GM12878 (cell line): ENCODE measurements around the gene COX6B1. TPM values are rescaled to one million over a fixed set of nuclear protein-coding genes. Genes with fewer than 3 reads are reported as not detected.

Source experiments
- CBX3 ChIP-seq: fragments of 200-600 bp; sonication (generic); IDR thresholded peaks from 2 replicates; pipeline ENCODE4 v1.6.1; 2016; ENCODE audit warnings: low read depth, borderline replicate concordance
- EGR1 ChIP-seq, 2 experiments: IDR thresholded peaks; 1 replicate in 1 of 2; 2 replicates in 1 of 2; pipeline ENCODE4 v1.6.1; 2011 to 2012; ENCODE audit warnings: low read depth in 2 of 2, low read length in 2 of 2, borderline replicate concordance in 1 of 2, mild to moderate bottlenecking in 1 of 2, moderate library complexity in 1 of 2
- HSF1 ChIP-seq: fragments of 150-350 bp; IDR thresholded peaks from 2 replicates; pipeline ENCODE4 v1.6.1; 2014; ENCODE audit warnings: mild to moderate bottlenecking, low read depth, low read length
- MXI1 ChIP-seq: fragments of 150-350 bp; IDR thresholded peaks from 2 replicates; pipeline ENCODE4 v1.6.1; 2011; ENCODE audit warnings: low read depth, mild to moderate bottlenecking, inconsistent platforms, low read length, improper control_type of control experiment
- PKNOX1 ChIP-seq: fragments of 450-650 bp; IDR thresholded peaks from 2 replicates; pipeline ENCODE4 v1.6.1; 2016; ENCODE audit warnings: mild to moderate bottlenecking
- RAD51 ChIP-seq: fragments of 450-650 bp; IDR thresholded peaks from 2 replicates; pipeline ENCODE4 v1.6.1; 2016; ENCODE audit warnings: moderate library complexity, mild to moderate bottlenecking, inconsistent platforms
- REST ChIP-seq: IDR thresholded peaks from 2 replicates; pipeline ENCODE4 v1.6.1; 2012; ENCODE audit warnings: mild to moderate bottlenecking, low read depth, low read length
- SMAD1 ChIP-seq: fragments of 450-650 bp; IDR thresholded peaks from 2 replicates; pipeline ENCODE4 v1.6.1; 2018; ENCODE audit warnings: mild to moderate bottlenecking, low read depth; ENCODE audit not compliant: partially characterized antibody
- SMAD5 ChIP-seq: IDR thresholded peaks from 2 replicates; pipeline ENCODE4 v1.6.1; 2016; ENCODE audit warnings: antibody characterized with exemption, low read depth
- SRF ChIP-seq, 2 experiments: IDR thresholded peaks; 2 replicates each; pipeline ENCODE4 v1.6.1; 2011; ENCODE audit warnings: low read depth in 2 of 2, low read length in 2 of 2, mild to moderate bottlenecking in 1 of 2, moderate library complexity in 1 of 2
- STAT3 ChIP-seq: IDR thresholded peaks from 2 replicates; pipeline ENCODE4 v1.6.1; 2011; ENCODE audit warnings: low read depth, low read length, improper control_type of control experiment
- SUZ12 ChIP-seq: fragments of 200-600 bp; sonication (generic); IDR thresholded peaks from one replicate; pipeline ENCODE4 v1.6.1; 2018; ENCODE audit warnings: antibody characterized with exemption, mild to moderate bottlenecking; ENCODE audit not compliant: unreplicated experiment
- TARDBP ChIP-seq: IDR thresholded peaks from 2 replicates; pipeline ENCODE4 v1.6.1; 2016; ENCODE audit warnings: borderline replicate concordance
- ZBTB40 ChIP-seq: fragments of 450-650 bp; IDR thresholded peaks from 2 replicates; pipeline ENCODE4 v1.6.1; 2016; ENCODE audit warnings: mild to moderate bottlenecking, moderate library complexity, borderline replicate concordance
- polyA plus RNA-seq, 11 experiments: library from polyadenylated mRNA; depleted of rRNA in 4 of 11; unstranded in 6 of 11; stranded (reverse) in 5 of 11; fragments of >200 nt; fragmentation: Nextera tagmentation in 4 of 11; fragmentation: Illumina TruSeq in 1 of 11; extraction: Ambion mirVana in 4 of 11; extraction: Trizol in 1 of 11; gene quantifications; 1 replicate in 1 of 11; 2 replicates in 10 of 11; pipeline versions ENCODE4 v1.2.1 to v1.2.3, GENCODE V29; 2011 to 2016; ENCODE audit warnings: inconsistent platforms in 2 of 11, missing spikeins in 2 of 11, low read depth in 1 of 11
- total RNA-seq, 4 experiments: library from RNA; depleted of rRNA in 3 of 4; stranded (reverse); fragments of >200 nt in 3 of 4; fragmentation: Illumina TruSeq in 1 of 4; extraction: Trizol in 1 of 4; gene quantifications; 2 replicates each; pipeline versions ENCODE4 v1.2.1 to v1.2.3, GENCODE V29; 2013 to 2021
- TF ChIP-seq, protein P1 (sequence below): IDR thresholded peaks from 2 replicates; pipeline ENCODE4 v1.6.1; 2012; ENCODE audit warnings: low read depth, low read length, improper control_type of control experiment
- TF ChIP-seq, protein P2 (sequence below): IDR thresholded peaks from 2 replicates; pipeline ENCODE4 v1.6.1; 2011; ENCODE audit warnings: low read depth, low read length, improper control_type of control experiment, borderline replicate concordance

The COX6B1 gene
- total and polyA plus RNA-seq, 10 of the 15 experiments (the other 5 are each of a cell fraction or from before 2014, with no cell fraction given), result 500 to 1,700 (median 862) TPM

- no peak for TF ChIP-seq REST
- TF ChIP-seq HSF1, result peak; percentile 66; the same call in 1 of the 2 replicates
- peak; percentile 84; the same call in 1 of the 2 replicates for TF ChIP-seq TARDBP
- no peak for TF ChIP-seq EGR1 (IDR thresholded peaks at IDR 0.05; ENCODE audit: borderline replicate concordance in 1 of 2, low read depth in 2 of 2, low read length in 2 of 2)
- TF ChIP-seq PKNOX1, result peak; percentile 91
- TF ChIP-seq, protein P1, sequence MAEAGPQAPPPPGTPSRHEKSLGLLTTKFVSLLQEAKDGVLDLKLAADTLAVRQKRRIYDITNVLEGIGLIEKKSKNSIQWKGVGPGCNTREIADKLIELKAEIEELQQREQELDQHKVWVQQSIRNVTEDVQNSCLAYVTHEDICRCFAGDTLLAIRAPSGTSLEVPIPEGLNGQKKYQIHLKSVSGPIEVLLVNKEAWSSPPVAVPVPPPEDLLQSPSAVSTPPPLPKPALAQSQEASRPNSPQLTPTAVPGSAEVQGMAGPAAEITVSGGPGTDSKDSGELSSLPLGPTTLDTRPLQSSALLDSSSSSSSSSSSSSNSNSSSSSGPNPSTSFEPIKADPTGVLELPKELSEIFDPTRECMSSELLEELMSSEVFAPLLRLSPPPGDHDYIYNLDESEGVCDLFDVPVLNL, result peak; percentile 81
- TF ChIP-seq ZBTB40, result peak; percentile 72
- TF ChIP-seq CBX3, result no peak
- peak; percentile 79 to 97 for TF ChIP-seq SRF (IDR thresholded peaks at IDR 0.05; ENCODE audit: low read depth in 2 of 2, low read length in 2 of 2)
- no peak for TF ChIP-seq STAT3
- TF ChIP-seq MXI1, result no peak
- 0 out of 2 replicates have a peak, but pooled peaks have one; percentile 20 for TF ChIP-seq SMAD5
- TF ChIP-seq SUZ12, result no peak
- TF ChIP-seq, protein P2, sequence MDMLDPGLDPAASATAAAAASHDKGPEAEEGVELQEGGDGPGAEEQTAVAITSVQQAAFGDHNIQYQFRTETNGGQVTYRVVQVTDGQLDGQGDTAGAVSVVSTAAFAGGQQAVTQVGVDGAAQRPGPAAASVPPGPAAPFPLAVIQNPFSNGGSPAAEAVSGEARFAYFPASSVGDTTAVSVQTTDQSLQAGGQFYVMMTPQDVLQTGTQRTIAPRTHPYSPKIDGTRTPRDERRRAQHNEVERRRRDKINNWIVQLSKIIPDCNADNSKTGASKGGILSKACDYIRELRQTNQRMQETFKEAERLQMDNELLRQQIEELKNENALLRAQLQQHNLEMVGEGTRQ, result no peak
- TF ChIP-seq SMAD1, result no peak
- TF ChIP-seq RAD51, result no peak
Observed at GRCh38 chr19:35628565-35629331, 19.4 kb upstream of the COX6B1 start, which contains the start of gene RBM42 (continued).
